HepG2 (cell line): ENCODE measurements around the gene TMEM221. TPM values are rescaled to one million over a fixed set of nuclear protein-coding genes. Genes with fewer than 3 reads are reported as not detected.

ENCODE experiments used
- FOXJ3 ChIP-seq: sonication (generic); formaldehyde crosslinking; IDR thresholded peaks from 2 replicates; pipeline ENCODE4 v1.4.0; 2020; ENCODE audit warnings: missing genetic modification reagents, mild to moderate bottlenecking, borderline replicate concordance
- GATAD1 ChIP-seq: IDR thresholded peaks from 2 replicates; pipeline ENCODE4 v1.6.1; 2016; ENCODE audit warnings: missing genetic modification reagents, missing compliant biosample characterization
- HOXA7 ChIP-seq: sonication (generic); formaldehyde crosslinking; IDR thresholded peaks from 2 replicates; pipeline ENCODE4 v1.8.1; 2022; ENCODE audit warnings: mild to moderate bottlenecking, missing genetic modification reagents, moderate library complexity
- HOXA9 ChIP-seq: sonication (generic); formaldehyde crosslinking; IDR thresholded peaks from 2 replicates; pipeline ENCODE4 v1.8.1; 2022; ENCODE audit warnings: missing genetic modification reagents, mild to moderate bottlenecking, moderate library complexity, borderline replicate concordance
- RFXAP ChIP-seq: sonication (generic); formaldehyde crosslinking; IDR thresholded peaks from 2 replicates; pipeline ENCODE4 v1.4.0; 2020; ENCODE audit warnings: missing genetic modification reagents, borderline replicate concordance
- SSRP1 ChIP-seq: IDR thresholded peaks from 2 replicates; pipeline ENCODE4 v1.6.1; 2016; ENCODE audit warnings: control low read depth
- ZFP90 ChIP-seq: sonication (generic); formaldehyde crosslinking; IDR thresholded peaks from 2 replicates; pipeline ENCODE4 v1.8.0; 2022; ENCODE audit warnings: missing genetic modification reagents, mild to moderate bottlenecking, inconsistent platforms, borderline replicate concordance
- ZNF17 ChIP-seq: sonication (generic); formaldehyde crosslinking; IDR thresholded peaks from 2 replicates; pipeline ENCODE4 v1.5.0; 2020; ENCODE audit warnings: mild to moderate bottlenecking, missing genetic modification reagents
- ZNF546 ChIP-seq: sonication (generic); formaldehyde crosslinking; conservative IDR thresholded peaks from 2 replicates; pipeline ENCODE4 v1.8.1; 2023; ENCODE audit warnings: mild to moderate bottlenecking, missing genetic modification reagents
- ZNF563 ChIP-seq: sonication (generic); formaldehyde crosslinking; IDR thresholded peaks from 2 replicates; pipeline ENCODE4 v1.8.0; 2022; ENCODE audit warnings: mild to moderate bottlenecking, moderate library complexity, missing genetic modification reagents
- polyA plus RNA-seq, 8 experiments: library from polyadenylated mRNA; depleted of rRNA in 3 of 8; stranded (reverse) in 7 of 8; unstranded in 1 of 8; fragments of >200 nt; fragmentation: Illumina TruSeq in 4 of 8; extraction: Trizol in 4 of 8; gene quantifications; 2 replicates each; pipeline versions ENCODE4 v1.2.1 to v1.2.3, GENCODE V29; 2011 to 2016; ENCODE audit warnings: low read depth in 4 of 8, missing spikeins in 1 of 8, mixed read lengths in 1 of 8; ENCODE audit not compliant: insufficient read depth in 1 of 8
- total RNA-seq, 5 experiments: library from RNA; depleted of rRNA; stranded (reverse); fragments of >200 nt; fragmentation: Illumina TruSeq; extraction: Trizol; gene quantifications; 2 replicates each; pipeline ENCODE4 v1.2.3, GENCODE V29; 2016; ENCODE audit warnings: low read depth in 1 of 5
- TF ChIP-seq, protein P1 (sequence below): sonication (generic); formaldehyde crosslinking; IDR thresholded peaks from 2 replicates; pipeline ENCODE4 v1.4.0; 2020; ENCODE audit warnings: low read depth, missing genetic modification reagents
- TF ChIP-seq, protein P2 (sequence below): sonication (generic); formaldehyde crosslinking; IDR thresholded peaks from 2 replicates; pipeline ENCODE4 v1.5.1; 2020; ENCODE audit warnings: missing genetic modification reagents, mild to moderate bottlenecking, borderline replicate concordance
- TF ChIP-seq, protein P3 (sequence below): sonication (generic); formaldehyde crosslinking; IDR thresholded peaks from 2 replicates; pipeline ENCODE4 v1.5.1; 2020; ENCODE audit warnings: mild to moderate bottlenecking, missing genetic modification reagents, borderline replicate concordance
- TF ChIP-seq, protein P4 (sequence below): IDR thresholded peaks from 2 replicates; pipeline ENCODE4 v1.6.1; 2012; ENCODE audit warnings: inconsistent platforms
- TF ChIP-seq, protein P5 (sequence below): sonication (generic); formaldehyde crosslinking; IDR thresholded peaks from one replicate; pipeline ENCODE4 v1.5.1; 2020; ENCODE audit warnings: mild to moderate bottlenecking, missing genetic modification reagents; ENCODE audit errors: not compliant biosample characterization

TMEM221 gene
- total and polyA plus RNA-seq, 2 of the 13 experiments (the other 11 are each of a cell fraction or from before 2014, with no cell fraction given) = 0.33 to 0.77 TPM

DNA sequence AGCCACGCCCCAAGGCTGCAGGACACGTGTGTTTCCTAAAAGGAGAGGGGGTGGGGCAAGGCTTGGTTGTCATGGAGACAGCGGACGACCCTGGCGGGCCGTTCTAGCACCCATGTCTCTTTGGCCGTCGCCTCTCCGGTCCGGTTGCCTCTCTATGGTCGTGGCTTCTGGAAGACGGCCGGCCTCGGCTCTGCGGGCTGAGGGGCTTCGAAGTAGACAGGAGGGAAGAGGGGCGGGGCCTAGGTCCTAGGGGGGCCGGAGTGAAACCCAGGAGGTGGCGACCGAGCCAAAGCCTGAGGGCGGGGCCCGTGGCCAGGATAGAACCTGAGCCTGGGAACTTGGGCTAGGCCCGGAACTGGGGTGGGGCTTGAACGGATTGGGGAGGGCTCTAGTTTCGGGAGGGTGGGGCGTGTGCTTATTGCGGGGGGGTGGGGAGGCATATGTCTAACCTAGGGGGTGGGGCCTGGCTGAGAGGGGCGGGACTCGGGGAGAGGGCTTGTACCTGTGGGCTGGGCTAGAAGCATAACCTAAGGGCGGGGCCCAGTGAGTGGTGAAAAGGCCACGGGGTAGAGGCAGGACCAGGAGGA, 21.1 kb upstream of the TMEM221 start (continued):
- TF ChIP-seq, protein P1, sequence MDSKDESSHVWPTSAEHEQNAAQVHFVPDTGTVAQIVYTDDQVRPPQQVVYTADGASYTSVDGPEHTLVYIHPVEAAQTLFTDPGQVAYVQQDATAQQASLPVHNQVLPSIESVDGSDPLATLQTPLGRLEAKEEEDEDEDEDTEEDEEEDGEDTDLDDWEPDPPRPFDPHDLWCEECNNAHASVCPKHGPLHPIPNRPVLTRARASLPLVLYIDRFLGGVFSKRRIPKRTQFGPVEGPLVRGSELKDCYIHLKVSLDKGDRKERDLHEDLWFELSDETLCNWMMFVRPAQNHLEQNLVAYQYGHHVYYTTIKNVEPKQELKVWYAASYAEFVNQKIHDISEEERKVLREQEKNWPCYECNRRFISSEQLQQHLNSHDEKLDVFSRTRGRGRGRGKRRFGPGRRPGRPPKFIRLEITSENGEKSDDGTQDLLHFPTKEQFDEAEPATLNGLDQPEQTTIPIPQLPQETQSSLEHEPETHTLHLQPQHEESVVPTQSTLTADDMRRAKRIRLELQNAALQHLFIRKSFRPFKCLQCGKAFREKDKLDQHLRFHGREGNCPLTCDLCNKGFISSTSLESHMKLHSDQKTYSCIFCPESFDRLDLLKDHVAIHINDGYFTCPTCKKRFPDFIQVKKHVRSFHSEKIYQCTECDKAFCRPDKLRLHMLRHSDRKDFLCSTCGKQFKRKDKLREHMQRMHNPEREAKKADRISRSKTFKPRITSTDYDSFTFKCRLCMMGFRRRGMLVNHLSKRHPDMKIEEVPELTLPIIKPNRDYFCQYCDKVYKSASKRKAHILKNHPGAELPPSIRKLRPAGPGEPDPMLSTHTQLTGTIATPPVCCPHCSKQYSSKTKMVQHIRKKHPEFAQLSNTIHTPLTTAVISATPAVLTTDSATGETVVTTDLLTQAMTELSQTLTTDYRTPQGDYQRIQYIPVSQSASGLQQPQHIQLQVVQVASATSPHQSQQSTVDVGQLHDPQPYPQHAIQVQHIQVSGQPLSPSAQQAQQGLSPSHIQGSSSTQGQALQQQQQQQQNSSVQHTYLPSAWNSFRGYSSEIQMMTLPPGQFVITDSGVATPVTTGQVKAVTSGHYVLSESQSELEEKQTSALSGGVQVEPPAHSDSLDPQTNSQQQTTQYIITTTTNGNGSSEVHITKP = no peak
- TF ChIP-seq FOXJ3 (no peak), ZNF546 (CRISPR knock-in tag) (peak; percentile 61; the same call in 1 of the 2 replicates), HOXA9 (CRISPR knock-in tag) (no peak), ZNF563 (no peak), GATAD1 (CRISPR knock-in tag) (no peak), RFXAP (CRISPR knock-in tag) (0 out of 2 replicates have a peak, but pooled peaks have one; percentile 13), ZFP90 (CRISPR knock-in tag) (peak; percentile 60; the same call in 1 of the 2 replicates), ZNF17 (no peak), SSRP1 (CRISPR knock-in tag) (no peak), HOXA7 (CRISPR knock-in tag) (no peak)
- TF ChIP-seq, protein P2, sequence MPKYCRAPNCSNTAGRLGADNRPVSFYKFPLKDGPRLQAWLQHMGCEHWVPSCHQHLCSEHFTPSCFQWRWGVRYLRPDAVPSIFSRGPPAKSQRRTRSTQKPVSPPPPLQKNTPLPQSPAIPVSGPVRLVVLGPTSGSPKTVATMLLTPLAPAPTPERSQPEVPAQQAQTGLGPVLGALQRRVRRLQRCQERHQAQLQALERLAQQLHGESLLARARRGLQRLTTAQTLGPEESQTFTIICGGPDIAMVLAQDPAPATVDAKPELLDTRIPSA (CRISPR knock-in tag) = no peak
- TF ChIP-seq, protein P3, sequence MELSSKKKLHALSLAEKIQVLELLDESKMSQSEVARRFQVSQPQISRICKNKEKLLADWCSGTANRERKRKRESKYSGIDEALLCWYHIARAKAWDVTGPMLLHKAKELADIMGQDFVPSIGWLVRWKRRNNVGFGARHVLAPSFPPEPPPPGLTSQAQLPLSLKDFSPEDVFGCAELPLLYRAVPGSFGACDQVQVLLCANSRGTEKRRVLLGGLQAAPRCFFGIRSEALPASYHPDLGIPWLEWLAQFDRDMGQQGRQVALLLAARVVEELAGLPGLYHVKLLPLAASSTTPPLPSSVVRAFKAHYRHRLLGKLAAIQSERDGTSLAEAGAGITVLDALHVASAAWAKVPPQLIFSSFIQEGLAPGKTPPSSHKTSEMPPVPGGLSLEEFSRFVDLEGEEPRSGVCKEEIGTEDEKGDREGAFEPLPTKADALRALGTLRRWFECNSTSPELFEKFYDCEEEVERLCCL (CRISPR knock-in tag) = no peak
- TF ChIP-seq, protein P4, sequence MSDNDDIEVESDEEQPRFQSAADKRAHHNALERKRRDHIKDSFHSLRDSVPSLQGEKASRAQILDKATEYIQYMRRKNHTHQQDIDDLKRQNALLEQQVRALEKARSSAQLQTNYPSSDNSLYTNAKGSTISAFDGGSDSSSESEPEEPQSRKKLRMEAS = peak; percentile 59
- TF ChIP-seq, protein P5, sequence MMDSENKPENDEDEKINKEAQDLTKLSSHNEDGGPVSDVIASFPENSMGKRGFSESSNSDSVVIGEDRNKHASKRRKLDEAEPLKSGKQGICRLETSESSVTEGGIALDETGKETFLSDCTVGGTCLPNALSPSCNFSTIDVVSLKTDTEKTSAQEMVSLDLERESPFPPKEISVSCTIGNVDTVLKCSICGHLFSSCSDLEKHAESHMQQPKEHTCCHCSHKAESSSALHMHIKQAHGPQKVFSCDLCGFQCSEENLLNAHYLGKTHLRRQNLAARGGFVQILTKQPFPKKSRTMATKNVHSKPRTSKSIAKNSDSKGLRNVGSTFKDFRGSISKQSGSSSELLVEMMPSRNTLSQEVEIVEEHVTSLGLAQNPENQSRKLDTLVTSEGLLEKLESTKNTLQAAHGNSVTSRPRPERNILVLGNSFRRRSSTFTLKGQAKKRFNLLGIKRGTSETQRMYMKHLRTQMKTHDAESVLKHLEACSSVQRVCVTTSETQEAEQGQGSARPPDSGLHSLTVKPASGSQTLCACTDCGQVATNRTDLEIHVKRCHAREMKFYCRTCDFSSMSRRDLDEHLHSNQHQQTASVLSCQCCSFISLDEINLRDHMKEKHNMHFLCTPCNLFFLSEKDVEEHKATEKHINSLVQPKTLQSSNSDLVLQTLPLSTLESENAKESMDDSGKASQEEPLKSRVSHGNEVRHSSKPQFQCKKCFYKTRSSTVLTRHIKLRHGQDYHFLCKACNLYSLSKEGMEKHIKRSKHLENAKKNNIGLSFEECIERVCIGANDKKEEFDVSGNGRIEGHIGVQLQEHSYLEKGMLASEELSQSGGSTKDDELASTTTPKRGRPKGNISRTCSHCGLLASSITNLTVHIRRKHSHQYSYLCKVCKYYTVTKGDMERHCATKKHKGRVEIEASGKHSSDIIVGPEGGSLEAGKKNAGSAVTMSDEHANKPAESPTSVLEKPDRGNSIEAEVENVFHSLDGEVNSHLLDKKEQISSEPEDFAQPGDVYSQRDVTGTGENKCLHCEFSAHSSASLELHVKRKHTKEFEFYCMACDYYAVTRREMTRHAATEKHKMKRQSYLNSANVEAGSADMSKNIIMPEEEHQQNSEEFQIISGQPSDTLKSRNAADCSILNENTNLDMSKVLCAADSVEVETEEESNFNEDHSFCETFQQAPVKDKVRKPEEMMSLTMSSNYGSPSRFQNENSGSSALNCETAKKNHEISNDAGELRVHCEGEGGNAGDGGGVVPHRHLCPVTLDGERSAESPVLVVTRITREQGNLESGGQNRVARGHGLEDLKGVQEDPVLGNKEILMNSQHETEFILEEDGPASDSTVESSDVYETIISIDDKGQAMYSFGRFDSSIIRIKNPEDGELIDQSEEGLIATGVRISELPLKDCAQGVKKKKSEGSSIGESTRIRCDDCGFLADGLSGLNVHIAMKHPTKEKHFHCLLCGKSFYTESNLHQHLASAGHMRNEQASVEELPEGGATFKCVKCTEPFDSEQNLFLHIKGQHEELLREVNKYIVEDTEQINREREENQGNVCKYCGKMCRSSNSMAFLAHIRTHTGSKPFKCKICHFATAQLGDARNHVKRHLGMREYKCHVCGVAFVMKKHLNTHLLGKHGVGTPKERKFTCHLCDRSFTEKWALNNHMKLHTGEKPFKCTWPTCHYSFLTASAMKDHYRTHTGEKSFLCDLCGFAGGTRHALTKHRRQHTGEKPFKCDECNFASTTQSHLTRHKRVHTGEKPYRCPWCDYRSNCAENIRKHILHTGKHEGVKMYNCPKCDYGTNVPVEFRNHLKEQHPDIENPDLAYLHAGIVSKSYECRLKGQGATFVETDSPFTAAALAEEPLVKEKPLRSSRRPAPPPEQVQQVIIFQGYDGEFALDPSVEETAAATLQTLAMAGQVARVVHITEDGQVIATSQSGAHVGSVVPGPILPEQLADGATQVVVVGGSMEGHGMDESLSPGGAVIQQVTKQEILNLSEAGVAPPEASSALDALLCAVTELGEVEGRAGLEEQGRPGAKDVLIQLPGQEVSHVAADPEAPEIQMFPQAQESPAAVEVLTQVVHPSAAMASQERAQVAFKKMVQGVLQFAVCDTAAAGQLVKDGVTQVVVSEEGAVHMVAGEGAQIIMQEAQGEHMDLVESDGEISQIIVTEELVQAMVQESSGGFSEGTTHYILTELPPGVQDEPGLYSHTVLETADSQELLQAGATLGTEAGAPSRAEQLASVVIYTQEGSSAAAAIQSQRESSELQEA (CRISPR knock-in tag) = no peak
